ENCODE data around the gene DYNLRB1.
"Not testable (repeated sequence)": the region's sequence is repeated elsewhere in the genome, so short reads cannot be mapped to it uniquely, and the experiment has no call there.

DYNLRB1 gene

GRCh38 chr20:34495307-34495706, 20.9 kb upstream of the DYNLRB1 start:
- TF ChIP-seq POLR2A (IDR thresholded peaks at IDR 0.05; ENCODE audit: low read depth, low read length) = no peak
- DNase-seq (ENCODE audit: insufficient read length, low spot score) (no peak), FAIRE-seq (no peak)

DNA sequence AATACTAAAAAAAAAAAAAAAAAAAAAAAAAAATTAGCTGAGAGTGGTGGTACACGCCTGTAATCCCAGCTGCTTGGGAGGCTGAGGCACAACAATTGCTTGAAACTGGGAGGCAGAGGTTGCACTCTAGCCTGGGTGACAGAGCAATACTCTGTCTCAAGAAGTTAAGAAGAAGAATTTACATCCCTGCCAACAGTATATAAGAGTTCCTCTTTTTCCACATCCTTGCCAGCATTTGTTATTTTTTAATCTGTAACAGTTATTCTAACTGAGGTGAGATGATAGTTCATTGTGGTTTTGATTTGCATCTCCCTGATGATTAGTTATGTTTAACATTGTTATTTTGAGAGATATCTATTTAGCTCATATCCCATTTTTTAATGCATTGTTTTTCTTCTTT, 20.3 kb upstream of the DYNLRB1 start:
- no peak for FAIRE-seq
- no peak for DNase-seq (ENCODE audit: insufficient read length, low spot score)

GRCh38 chr20:34497596-34497995, 18.6 kb upstream of the DYNLRB1 start:
- not testable (repeated sequence) for FAIRE-seq; DNase-seq (ENCODE audit: insufficient read length, low spot score)

More for the DNA sequence above, 20.3 kb upstream of the DYNLRB1 start:
- no peak for TF ChIP-seq POLR2A (IDR thresholded peaks at IDR 0.05; ENCODE audit: low read depth, low read length)

DNA sequence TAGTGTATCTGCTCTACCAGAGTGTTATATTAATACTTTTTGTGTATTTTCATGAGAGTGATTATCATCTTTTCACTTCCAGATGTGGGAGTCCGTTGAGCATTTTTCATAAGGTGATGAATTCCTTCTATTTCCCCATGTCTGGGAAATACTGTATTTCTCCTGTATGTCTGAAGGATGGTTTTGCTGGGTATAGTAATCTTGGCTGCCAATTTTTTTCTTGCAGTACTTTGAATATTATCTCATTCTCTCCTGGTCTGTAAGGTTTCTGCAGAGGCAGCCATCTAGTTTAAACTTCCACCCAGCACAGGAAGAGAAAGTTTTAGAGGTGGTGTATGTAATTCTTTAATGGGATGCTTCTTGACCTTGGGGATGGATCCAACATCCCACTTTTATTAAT, 15.4 kb upstream of the DYNLRB1 start:
- no peak for FAIRE-seq
- TF ChIP-seq POLR2A (IDR thresholded peaks at IDR 0.05; ENCODE audit: low read depth, low read length) = no peak

GRCh38 chr20:34506480-34506879, 9.7 kb upstream of the DYNLRB1 start:
- no peak for FAIRE-seq
- no peak for TF ChIP-seq POLR2A (IDR thresholded peaks at IDR 0.05; ENCODE audit: low read depth, low read length)

More for the DNA sequence above, 15.4 kb upstream of the DYNLRB1 start:
- no peak for DNase-seq (ENCODE audit: insufficient read length, low spot score)

GRCh38 chr20:34507702-34508413, 8.4 kb upstream of the DYNLRB1 start:
- no peak for TF ChIP-seq POLR2A (IDR thresholded peaks at IDR 0.05; ENCODE audit: low read depth, low read length)
- no peak for DNase-seq (ENCODE audit: insufficient read length, low spot score)
- FAIRE-seq = no peak

More at GRCh38 chr20:34506480-34506879, 9.7 kb upstream of the DYNLRB1 start:
- DNase-seq (ENCODE audit: insufficient read length, low spot score) = no peak

DNA sequence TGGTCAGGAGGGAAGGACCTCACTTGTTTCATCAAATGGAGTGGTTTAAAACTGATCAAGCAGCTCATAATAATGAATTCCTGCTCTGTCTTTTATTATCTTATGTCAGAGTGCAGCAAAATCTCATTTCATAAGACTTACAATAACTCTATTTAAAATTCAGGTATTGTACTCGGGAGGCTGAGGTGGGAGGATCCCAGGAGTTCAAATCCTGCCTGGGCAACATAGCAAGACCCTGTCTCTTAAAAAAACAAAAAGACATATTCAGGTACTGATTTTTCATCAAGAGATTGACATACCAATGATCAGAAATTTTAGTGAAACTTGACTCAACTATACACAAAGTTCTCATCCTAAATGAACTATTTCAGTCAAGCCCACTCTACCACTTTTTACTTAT, 5.6 kb upstream of the DYNLRB1 start:
- no peak for TF ChIP-seq POLR2A (IDR thresholded peaks at IDR 0.05; ENCODE audit: low read depth, low read length)
- no peak for FAIRE-seq

DNA sequence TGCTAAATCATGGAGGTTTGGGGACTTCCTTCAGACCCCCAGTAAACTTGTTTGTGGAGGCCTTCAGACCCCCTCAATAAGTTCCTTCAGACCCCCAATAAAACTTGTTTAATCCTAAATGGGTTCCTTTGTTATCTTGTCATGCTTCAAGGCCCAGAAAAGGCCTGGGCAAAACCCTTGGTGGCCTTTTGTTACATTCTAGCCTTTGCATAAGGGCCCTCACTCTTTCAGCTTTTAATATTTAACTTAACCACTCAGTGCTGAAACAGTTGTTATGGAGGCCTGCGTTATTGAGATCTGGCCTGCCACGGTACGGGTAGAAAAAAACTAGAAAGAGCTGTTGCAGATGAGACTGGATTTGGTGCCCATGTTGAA, 4.3 kb upstream of the DYNLRB1 start:
- FAIRE-seq = no peak
- DNase-seq (ENCODE audit: insufficient read length, low spot score) = no peak

More for the DNA sequence above, 5.6 kb upstream of the DYNLRB1 start:
- DNase-seq (ENCODE audit: insufficient read length, low spot score) = no peak

GRCh38 chr20:34512266-34512954, 3.8 kb upstream of the DYNLRB1 start:
- no peak for FAIRE-seq
- no peak for TF ChIP-seq POLR2A (IDR thresholded peaks at IDR 0.05; ENCODE audit: low read depth, low read length)
- DNase-seq (ENCODE audit: insufficient read length, low spot score) = no peak

More for the DNA sequence above, 4.3 kb upstream of the DYNLRB1 start:
- TF ChIP-seq POLR2A (IDR thresholded peaks at IDR 0.05; ENCODE audit: low read depth, low read length) = no peak

- DNase-seq (ENCODE audit: insufficient read length, low spot score) = no peak
- no peak for TF ChIP-seq POLR2A (IDR thresholded peaks at IDR 0.05; ENCODE audit: low read depth, low read length)
- FAIRE-seq = no peak
Measured at GRCh38 chr20:34512955-34513419, 3.2 kb upstream of the DYNLRB1 start.

- DNase-seq (ENCODE audit: insufficient read length, low spot score); FAIRE-seq: not testable (repeated sequence)
Measured at GRCh38 chr20:34514034-34514433, 2.2 kb upstream of the DYNLRB1 start.

DNA sequence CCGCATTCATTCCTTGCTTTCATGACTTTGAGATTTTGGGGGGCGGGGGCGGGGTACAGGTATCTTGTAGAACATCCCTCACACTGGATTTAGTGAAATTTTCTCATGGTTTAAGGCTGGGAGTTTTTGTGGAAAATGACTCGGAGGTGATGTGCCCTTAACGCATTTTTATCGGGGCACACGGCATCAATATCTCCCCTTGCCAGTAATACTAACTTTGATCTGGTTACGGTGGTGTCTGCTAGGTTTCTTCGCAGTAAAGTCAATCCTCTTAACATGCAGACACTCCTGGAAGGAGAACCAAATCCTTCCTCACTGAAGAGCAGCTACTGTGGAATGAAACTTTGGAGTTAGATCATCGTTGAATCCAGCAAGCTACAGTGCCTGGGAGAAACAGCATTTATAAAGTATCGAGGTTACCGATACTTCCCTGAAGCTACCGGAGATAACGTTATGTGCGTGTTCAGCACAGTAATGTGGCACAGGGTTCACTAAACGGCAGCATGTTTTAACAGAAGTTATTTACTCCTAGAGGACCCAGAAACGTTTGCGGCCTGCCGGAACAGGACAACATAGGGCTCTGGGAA, 1.2 kb upstream of the DYNLRB1 start:
- FAIRE-seq = no peak
- no peak for TF ChIP-seq POLR2A (IDR thresholded peaks at IDR 0.05; ENCODE audit: low read depth, low read length)
- no peak for DNase-seq (ENCODE audit: insufficient read length, low spot score)

DNA sequence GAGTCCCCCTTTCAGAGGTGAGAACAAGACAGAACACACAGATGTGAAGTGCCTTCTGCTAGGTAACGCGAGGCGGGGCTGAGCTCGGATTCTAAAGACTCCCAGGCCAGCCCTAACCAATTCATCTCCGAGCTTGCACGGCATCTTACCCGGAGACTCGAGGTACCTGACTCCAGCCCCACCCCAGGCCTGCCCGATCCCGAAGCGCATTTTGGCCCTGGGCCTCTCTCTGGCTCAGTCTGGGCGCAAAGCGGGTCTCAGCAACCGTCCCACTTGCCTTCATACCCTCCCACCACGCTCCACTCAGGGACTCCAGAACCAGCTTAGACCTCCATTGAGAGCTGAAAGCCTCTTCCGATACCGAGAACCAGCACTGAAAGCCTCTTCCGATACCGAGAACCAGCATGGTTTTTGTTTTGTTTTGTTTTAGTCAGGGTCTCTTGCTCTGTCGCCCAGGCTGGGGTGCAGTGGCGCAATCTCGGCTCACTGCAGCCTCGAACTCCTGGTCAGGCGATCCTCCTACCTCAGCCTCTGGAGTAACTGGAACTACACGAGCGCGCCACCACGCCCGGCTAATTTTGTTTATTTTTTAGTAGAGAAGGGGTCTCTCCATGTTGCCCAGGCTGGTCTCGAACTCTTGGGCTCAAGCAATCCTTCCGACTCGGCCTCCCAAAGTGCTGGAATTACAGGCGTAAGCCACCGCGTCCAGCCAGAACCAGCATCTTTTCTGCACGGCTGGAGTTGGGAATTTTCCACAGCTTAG, 557 bp upstream of the DYNLRB1 start:
- FAIRE-seq (no peak), DNase-seq (ENCODE audit: insufficient read length, low spot score) (no peak)
- no peak for TF ChIP-seq POLR2A (IDR thresholded peaks at IDR 0.05; ENCODE audit: low read depth, low read length)

DNA sequence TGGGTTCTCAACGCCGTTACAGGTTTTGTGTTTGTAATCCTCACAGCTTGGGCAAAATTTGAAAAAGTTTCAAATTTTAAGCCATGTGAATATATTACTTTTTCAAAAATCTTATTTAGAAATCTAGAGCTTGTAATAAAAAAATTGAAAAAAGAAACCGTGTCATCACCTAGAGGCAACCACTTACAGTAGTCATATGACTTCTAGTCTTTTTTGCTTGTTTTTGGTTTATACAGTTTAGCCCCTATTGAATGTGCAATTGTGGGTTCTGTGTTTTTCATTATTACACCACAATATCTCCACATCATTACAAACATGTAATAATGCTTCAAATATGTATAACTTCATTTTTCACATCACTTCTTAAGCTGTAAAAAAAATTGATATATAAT, 888 bp downstream of the DYNLRB1 start:
- TF ChIP-seq POLR2A (IDR thresholded peaks at IDR 0.05; ENCODE audit: low read depth, low read length) = no peak
- no peak for FAIRE-seq

GRCh38 chr20:34518863-34519262, 2.6 kb downstream of the DYNLRB1 start:
- not testable (repeated sequence) for DNase-seq (ENCODE audit: insufficient read length, low spot score); FAIRE-seq

More for the DNA sequence above, 888 bp downstream of the DYNLRB1 start:
- DNase-seq (ENCODE audit: insufficient read length, low spot score) = no peak

DNA sequence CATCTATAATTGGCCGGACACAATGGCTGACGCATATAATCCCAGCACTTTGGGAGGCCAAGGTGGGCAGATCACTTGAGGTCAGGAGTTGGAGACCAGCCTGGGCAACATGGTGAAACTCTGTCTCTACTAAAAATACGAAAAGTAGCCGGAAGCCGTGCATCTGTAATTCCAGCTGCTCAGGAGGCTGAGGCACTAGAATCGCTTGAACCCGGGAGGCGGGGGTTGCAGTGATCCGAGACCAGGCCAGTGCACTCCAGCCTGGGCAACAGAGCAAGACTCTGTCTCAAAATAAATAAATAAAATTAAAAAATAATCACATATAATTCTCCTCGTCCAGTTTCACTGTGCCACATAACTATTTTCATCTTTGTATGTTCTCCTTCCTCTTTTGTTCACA, 3.6 kb downstream of the DYNLRB1 start:
- not testable (repeated sequence) for DNase-seq (ENCODE audit: insufficient read length, low spot score); FAIRE-seq

Measured in H54 (cell line).